NCI-H2081 (cell line): ENCODE data around the gene ZNF469.

Experiments
- DNase-seq, 2 experiments: peaks; one replicate each; lab custom pipeline; 2025; lab: John Stamatoyannopoulos, UW

The ZNF469 gene

DNA sequence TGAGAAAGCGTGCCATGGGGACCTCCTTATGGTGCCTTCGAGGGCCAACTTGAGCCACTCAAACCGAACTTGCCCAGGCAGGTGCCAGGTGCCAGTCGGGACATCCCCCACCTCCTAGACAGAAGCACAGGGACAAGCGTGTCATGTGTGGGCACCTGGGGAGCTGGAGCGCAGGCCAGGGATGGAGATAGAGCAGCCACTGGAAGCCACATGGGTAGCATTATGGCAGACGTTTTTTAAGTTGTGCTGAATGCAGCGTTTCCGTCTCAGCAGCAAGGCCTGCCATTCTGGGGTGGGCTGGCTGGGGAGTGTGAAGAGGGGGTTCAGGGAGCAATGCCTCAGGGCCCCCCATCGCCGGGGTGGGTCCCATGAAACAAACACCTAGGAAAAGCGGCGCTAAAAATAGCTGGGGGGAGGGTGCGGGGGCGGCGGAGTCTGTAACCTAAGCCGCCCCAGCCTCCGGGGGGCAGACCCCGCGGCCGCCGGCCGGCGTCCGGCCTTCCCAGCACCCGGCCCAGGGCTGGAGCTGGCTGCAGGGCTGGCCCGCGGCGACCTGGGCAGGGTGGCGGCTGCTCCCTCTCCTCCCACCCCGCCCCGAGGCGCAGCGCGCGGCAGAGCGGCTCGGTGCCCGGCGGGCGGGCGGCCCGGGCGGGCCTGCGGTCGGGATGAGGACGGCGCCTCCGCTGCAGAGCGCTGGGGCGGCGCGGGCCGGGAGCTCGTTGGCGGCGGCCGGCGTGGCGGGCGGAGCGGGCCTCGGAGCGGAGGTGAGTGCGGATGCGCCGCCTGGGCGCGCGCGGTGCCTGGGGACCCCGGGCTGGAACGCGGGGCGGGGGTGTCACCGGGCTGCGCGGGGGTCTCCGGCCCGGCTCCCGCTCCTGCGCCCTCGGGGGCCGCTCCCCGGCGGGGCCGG is at the start of gene ZNF469:
Gene ZNF469, plus strand, starts transcription at position 469 of the 910 bp plus-strand sequence. CDS start 44,512 bp downstream, outside the sequence.
- DNase-seq: no peak

DNA sequence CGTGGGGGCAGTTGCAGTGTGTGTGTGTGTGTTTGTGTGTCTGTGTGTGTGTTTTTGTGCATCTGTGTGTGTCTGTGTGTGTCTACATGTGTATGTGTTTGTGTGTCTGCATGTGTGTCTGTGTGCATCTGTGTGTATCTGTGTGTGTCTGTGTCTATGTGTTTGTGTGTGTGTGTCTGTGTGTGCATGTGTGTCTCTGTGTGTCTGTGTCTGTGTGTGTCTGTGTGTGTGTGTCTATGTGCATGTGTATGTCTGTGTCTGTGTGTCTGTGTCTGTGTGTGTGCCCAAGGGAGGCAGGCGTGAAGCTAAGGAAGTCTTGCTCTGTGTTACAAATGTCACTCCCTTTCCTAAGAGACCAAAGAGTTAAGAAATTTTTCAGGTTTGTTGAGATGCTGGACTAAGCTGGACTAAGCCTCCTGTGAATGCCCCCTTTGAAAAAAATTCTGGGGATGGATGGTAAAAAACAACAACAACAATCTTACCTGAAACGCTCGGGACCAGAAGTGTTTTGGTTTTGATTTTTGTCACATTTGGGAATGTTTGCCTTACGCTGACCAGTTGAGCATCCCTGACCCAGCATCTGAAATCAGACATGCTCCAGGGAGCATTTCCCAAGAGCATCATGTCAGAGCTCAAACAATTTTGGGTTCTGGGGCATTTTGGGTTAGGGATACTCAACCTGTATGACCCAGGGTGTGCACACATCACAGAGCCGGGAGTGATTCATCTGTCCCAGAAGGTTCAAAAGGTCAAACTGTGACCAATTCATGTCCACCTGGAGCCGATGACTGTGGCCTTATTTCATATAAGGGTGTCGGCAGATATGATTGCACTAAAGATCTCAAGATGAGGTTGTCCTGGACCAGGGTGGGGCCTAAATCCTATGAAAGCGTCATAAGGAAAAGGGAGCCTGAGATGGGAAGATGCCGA is 48.6 kb upstream of the ZNF469 start:
- DNase-seq: no peak

GRCh38 chr16:88334778-88335720 is 47.7 kb upstream of the ZNF469 start:
- no peak for DNase-seq

DNA sequence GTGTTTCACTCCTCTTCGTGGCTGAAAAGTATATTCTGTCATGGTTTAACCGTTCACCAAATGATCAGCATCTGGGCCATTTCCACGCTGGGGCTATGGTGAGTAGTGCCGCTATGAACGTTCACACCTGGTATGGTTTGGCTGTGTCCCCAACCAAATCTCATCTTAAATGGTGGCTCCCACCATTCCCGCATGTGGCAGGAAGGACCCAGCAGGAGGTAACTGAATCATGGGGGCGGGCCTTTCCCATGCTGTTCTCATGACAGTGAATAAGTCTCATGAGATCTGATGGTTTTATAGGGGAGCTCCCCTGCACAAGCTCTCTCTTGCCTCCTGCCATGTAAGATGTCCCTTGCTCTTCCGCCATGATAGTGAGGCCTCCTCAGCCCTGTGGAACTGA is 45.7 kb upstream of the ZNF469 start:
- no peak for DNase-seq

DNA sequence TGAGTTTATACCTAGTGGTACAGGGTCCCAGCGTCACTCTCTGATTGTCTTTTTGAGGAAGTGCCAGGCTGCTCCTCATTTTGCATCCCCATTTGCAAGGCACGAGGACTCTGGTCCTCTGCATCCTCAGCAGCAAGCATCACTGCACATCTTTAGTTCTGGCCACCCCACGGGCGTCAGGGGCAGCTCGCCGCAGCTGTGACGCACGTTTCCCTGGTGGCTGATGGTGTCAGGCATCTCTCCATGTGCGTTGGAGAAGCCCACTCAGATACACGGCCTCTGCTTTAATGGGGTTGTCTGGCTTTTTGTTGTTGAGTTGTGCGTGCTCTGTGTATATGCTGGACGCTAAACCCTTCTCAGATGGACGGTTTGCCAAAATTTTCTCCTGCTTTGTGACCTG is 45.2 kb upstream of the ZNF469 start:
- DNase-seq: no peak

DNA sequence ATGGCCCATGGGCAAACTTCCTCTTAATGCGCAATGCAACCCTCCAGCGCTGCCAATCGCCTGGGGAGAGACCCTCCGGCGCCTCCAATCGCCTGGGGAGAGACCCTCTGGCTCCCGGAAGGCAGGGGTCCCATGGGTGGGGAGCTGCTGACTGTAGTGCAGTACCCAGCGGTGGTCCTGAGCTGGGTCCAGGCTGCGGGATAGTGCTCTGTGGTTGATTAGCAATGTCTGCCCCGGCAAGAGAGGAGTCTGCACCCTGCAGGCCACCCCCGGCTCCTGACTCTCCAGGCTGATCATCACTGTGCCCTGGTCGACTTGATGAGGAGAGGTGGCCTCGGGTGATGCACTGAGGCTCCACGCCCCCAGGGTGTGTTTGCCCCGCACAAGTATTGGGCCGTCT is 44.6 kb upstream of the ZNF469 start:
- DNase-seq: no peak

DNA sequence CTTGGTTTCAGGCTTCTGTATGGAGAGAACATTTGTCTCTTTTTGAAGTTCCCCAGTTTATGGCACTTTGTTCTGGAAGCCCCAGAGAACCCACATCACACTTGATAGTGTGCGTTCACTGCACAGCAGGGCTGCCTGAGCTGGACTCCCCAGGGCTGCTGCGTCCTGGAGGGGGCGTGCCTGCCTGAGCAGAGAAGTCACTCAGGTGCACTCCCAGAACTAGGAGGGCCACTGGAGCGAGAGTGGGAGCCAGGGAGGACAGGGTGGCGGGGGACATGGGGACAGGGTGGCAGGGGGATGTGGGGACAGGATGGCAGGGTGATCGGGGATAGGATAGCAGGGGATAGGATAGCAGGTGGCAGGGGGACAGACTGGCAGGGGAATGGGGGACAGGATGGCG is 43.9 kb upstream of the ZNF469 start:
- DNase-seq: no peak

DNA sequence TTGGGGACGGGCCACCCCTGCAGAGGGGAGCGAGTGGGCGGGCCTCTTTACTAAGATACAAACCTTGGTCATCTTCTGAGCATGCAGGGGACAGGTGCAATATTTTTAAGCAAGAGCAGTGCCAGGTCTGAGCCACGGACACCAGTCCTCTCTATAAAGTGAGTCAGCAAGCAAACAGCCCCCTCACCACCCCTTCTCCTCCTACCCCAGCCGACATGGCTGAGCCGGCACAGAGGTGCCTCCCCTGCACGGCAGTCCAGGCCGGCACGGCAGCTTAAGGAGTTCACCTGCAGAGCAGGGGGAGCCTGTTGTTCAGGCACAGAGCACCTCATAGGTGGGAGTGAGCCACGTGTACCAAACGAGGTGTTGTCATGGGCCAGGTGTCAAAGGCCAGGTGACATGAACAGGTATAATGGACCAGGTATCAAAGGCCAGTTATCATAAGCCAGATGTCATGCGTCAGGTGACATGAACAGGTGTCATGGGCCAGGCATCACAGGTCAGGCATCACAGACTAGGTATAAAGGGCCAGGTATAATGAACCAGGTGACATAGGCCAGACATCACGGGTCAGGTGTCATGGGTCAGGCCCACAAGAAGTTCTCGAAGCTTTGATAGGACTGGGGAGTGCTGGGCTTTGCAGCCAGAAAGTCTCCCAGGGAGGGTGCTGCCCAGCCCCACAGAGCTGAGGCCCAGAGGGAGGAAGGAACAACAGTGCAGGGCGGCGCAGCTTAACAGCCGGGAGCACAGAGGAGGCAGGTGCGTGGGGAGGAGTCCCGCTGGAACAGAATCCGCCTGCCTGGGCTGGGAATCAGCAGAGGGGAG is 42.6 kb upstream of the ZNF469 start:
- DNase-seq: no peak

- DNase-seq: no peak
These were observed 42.0 kb upstream of the ZNF469 start for GRCh38 chr16:88340755-88341150.

GRCh38 chr16:88341551-88342290 is 41.0 kb upstream of the ZNF469 start:
- DNase-seq: no peak

DNA sequence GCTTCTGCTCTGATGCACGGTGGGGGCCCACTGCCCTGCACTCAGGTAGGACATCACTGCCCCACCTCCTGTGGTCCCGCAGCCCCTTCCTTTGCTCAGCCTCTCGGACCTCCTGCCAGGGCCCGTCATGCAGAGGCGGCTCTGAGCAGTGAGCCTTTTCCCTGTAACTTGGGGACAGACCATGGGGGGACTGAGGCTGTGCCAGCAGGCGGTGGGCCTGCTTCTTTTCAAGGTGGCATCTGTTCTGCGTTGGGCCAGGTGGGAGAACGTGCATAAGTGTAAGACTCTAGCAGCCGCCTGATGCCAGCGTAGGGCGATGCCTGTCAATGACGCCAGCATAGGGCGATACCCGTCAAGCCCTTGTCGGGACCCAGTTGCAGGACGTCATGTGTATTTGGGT is 40.3 kb upstream of the ZNF469 start:
- DNase-seq: no peak

GRCh38 chr16:88343271-88343791 is 39.4 kb upstream of the ZNF469 start:
- no peak for DNase-seq

- no peak for DNase-seq
These were observed 38.2 kb upstream of the ZNF469 start for GRCh38 chr16:88344411-88345030.

DNA sequence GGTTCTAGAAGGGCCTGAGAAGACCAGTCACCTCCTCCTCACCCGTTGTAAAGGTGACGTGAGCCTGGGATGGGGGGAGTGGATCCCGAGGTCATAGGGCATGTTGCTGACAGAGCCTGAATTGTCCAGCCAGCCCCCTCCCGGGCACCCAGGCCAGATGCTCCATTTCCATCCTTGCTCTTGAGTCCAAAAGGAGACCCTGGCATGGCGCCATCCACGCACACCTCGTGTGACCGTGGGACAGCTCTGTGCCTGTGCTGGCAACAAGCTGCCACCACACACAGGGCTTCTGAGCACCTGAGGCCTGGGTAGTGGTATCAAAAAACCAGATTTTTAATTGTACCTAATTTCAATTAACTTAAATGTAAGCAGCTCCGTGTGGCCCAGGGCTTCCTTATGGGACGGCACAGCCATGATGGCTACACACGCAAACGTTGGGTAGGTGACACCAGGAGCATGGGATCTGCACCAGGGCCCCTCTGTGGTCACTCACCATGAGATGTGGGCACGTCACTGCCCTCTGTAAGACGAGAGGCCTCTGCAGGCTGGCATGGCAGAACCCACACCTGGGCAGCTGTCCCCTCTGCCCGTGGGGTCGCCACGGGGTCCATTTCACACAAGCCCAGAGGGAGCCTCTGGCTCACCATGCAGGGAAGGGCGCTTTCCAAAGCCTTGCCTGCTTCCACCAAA is 37.6 kb upstream of the ZNF469 start:
- no peak for DNase-seq

- DNase-seq: no peak
These were observed 36.8 kb upstream of the ZNF469 start for GRCh38 chr16:88345721-88346560.

- DNase-seq: no peak
These were observed 35.9 kb upstream of the ZNF469 start for GRCh38 chr16:88346680-88347505.
